NCI-H226 (cell line): ENCODE measurements around the gene KLC3.
A peak's percentile ranks its signal among the peaks of the same experiment; 100 is the strongest.
"Not testable (repeated sequence)": the region's sequence is repeated elsewhere in the genome, so short reads cannot be mapped to it uniquely, and the experiment has no call there.

Experiments
- DNase-seq: peaks from one replicate; pipeline ENCODE4 v3.0.0-alpha.2; 2015

The KLC3 gene

GRCh38 chr19:45340232-45340898, at the start of gene KLC3:
KLC3 (plus strand) TSS chr19:45340750; CDS start chr19:45345542, 4,792 bp downstream.
- peak; percentile 19 for DNase-seq

GRCh38 chr19:45291834-45292233, 48.7 kb upstream of the KLC3 start:
- no peak for DNase-seq

GRCh38 chr19:45293682-45294081, 46.9 kb upstream of the KLC3 start:
- DNase-seq: no peak

GRCh38 chr19:45294291-45295029, 46.1 kb upstream of the KLC3 start:
- no peak for DNase-seq

GRCh38 chr19:45295873-45296272, 44.7 kb upstream of the KLC3 start:
- no peak for DNase-seq

- no peak for DNase-seq
Measured at GRCh38 chr19:45296355-45296754, 44.2 kb upstream of the KLC3 start.

- no peak for DNase-seq
Measured at GRCh38 chr19:45297674-45298073, 42.9 kb upstream of the KLC3 start.

- no peak for DNase-seq
Measured at GRCh38 chr19:45298264-45298663, 42.3 kb upstream of the KLC3 start.

- DNase-seq: no peak
Measured at GRCh38 chr19:45299719-45300118, 40.8 kb upstream of the KLC3 start.

GRCh38 chr19:45302416-45302815, 38.1 kb upstream of the KLC3 start:
- DNase-seq: no peak

- DNase-seq: no peak
Measured at GRCh38 chr19:45303269-45304060, 37.1 kb upstream of the KLC3 start.

- no peak for DNase-seq
Measured at GRCh38 chr19:45304141-45304926, 36.2 kb upstream of the KLC3 start.

GRCh38 chr19:45305007-45305406, 35.5 kb upstream of the KLC3 start:
- no peak for DNase-seq

- DNase-seq: no peak
Measured at GRCh38 chr19:45305421-45305820, 35.1 kb upstream of the KLC3 start.

GRCh38 chr19:45306040-45306439, 34.5 kb upstream of the KLC3 start:
- DNase-seq: no peak

- DNase-seq: no peak
Measured at GRCh38 chr19:45306518-45307027, 34.0 kb upstream of the KLC3 start.

- no peak for DNase-seq
Measured at GRCh38 chr19:45307361-45307760, 33.2 kb upstream of the KLC3 start.

GRCh38 chr19:45309322-45309721, 31.2 kb upstream of the KLC3 start:
- DNase-seq: not testable (repeated sequence)

GRCh38 chr19:45311621-45312020, 28.9 kb upstream of the KLC3 start:
- no peak for DNase-seq

GRCh38 chr19:45312285-45312684, 28.3 kb upstream of the KLC3 start:
- not testable (repeated sequence) for DNase-seq

GRCh38 chr19:45314708-45315245, 25.8 kb upstream of the KLC3 start:
- no peak for DNase-seq

- DNase-seq: no peak
Measured at GRCh38 chr19:45315304-45315703, 25.2 kb upstream of the KLC3 start.
